ENCODE data around the gene NUTF2.

NUTF2 gene

DNA sequence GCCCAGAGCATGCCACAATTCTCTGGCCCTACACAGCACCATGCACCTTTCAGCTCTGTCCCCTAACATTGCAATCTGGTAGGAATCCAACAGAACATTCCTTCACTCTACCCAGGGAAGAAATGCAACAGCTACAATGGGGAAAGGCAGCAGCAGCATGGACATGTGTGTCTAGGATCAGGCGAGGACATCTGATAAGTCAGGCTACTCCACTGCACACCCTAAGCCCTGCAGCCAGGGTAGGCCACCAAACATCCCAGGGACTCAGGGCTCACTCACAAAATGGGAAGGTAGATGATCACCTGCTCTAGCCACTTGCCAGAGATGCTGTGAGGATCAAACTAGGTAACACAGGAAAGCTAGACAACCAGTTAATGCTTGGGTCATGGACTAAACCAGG, 45.5 kb upstream of the NUTF2 start:
- peaks cover 5% of the 10 kb centered on the region for H3K4me1 ChIP-seq (ENCODE audit: control insufficient read depth, insufficient read depth, low read length)
- H3K4me3 ChIP-seq (ENCODE audit: low read depth, low read length), result no peak overlapping the region
- ChIA-PET POLR2A (interaction anchor here (1.5 kb wide), 1 partner anchor 82 kb away, joined by 5 read pairs; the partner anchor contains the start of gene GFOD2), CTCF (interaction anchor here (0.9 to 1.2 kb wide), 3 partner anchors 13 to 128 kb away, joined by 3 to 4 read pairs (median 3); no protein-coding TSS in a partner anchor)
- peaks cover 0 to 51% of the 10 kb centered on the region in 2 experiments; a peak in 2 of 3 replicates for H3K36me3 ChIP-seq (ENCODE audit: control insufficient read depth in 2 of 2, insufficient read depth in 1 of 2, low read length in 2 of 2)
- TF ChIP-seq ZBTB6 (tag by site-specific recombination; IDR thresholded peaks at IDR 0.05) (no peak), ZNF132 (tag by site-specific recombination; IDR thresholded peaks at IDR 0.05; ENCODE audit: borderline replicate concordance) (no peak), ZNF221 (tag by site-specific recombination; IDR thresholded peaks at IDR 0.05; ENCODE audit: borderline replicate concordance) (no peak), ZNF692 (tag by site-specific recombination; IDR thresholded peaks at IDR 0.05) (no peak), ZNF2 (tag by site-specific recombination; IDR thresholded peaks at IDR 0.05) (no peak), ATF2 (tag by site-specific recombination; IDR thresholded peaks at IDR 0.05; ENCODE audit: low read depth) (no peak), SCRT1 (tag by site-specific recombination; IDR thresholded peaks at IDR 0.05; ENCODE audit: borderline replicate concordance) (no peak), ZNF362 (tag by site-specific recombination; IDR thresholded peaks at IDR 0.05) (no peak)
- no peaks in the 10 kb centered on the region for H3K9me3 ChIP-seq (ENCODE audit: control insufficient read depth, insufficient read depth, low read depth, low read length)
- H3K27ac ChIP-seq (ENCODE audit: extremely low read depth, low read depth, low read length), result no peak overlapping the region

GRCh38 chr16:67801883-67802282, 44.9 kb upstream of the NUTF2 start:
- Histone ChIP-seq H3K9me3 (ENCODE audit: control insufficient read depth, insufficient read depth, low read depth, low read length) (no peaks in the 10 kb centered on the region), H3K4me3 (ENCODE audit: low read depth, low read length) (no peak overlapping the region), H3K27ac (ENCODE audit: extremely low read depth, low read depth, low read length) (no peak overlapping the region), H3K4me1 (ENCODE audit: control insufficient read depth, insufficient read depth, low read length) (peaks cover 5% of the 10 kb centered on the region), H3K36me3 (ENCODE audit: control insufficient read depth in 2 of 2, insufficient read depth in 1 of 2, low read length in 2 of 2) (peaks cover 0 to 51% of the 10 kb centered on the region in 2 experiments; a peak in 2 of 3 replicates)
- ChIA-PET POLR2A (interaction anchor here (1.5 kb wide), 1 partner anchor 83 kb away, joined by 5 read pairs; the partner anchor contains the start of gene GFOD2), CTCF (interaction anchor here (1.1 to 1.2 kb wide), 2 partner anchors 12 to 14 kb away, joined by 3 read pairs; no protein-coding TSS in a partner anchor)
- TF ChIP-seq, protein P1, sequence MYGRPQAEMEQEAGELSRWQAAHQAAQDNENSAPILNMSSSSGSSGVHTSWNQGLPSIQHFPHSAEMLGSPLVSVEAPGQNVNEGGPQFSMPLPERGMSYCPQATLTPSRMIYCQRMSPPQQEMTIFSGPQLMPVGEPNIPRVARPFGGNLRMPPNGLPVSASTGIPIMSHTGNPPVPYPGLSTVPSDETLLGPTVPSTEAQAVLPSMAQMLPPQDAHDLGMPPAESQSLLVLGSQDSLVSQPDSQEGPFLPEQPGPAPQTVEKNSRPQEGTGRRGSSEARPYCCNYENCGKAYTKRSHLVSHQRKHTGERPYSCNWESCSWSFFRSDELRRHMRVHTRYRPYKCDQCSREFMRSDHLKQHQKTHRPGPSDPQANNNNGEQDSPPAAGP (tag by site-specific recombination; IDR thresholded peaks at IDR 0.05), result no peak
- no peak for TF ChIP-seq ZBTB21 (tag by site-specific recombination; IDR thresholded peaks at IDR 0.05)

DNA sequence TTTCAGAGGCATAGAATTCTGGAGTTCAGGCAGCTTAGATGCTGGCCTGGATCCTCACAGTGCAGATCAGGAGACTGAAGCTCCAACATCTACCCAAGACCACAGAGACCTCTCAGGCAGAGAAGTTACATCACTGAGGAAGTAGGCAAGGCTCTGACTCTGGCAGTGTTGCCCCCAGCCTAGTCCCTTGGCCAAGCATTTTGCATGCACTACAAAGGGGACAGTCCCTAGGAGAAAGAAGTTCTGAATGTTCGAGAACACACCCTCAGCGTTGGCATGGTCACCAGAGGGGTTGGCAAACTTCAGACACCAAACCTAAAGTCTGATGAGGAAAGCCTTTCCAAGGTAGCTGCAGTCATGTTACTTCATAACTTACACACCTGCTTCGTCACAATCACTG, 42.8 kb upstream of the NUTF2 start:
- no peak overlapping the region for H3K27ac ChIP-seq (ENCODE audit: extremely low read depth, low read depth, low read length)
- TF ChIP-seq, protein P2, sequence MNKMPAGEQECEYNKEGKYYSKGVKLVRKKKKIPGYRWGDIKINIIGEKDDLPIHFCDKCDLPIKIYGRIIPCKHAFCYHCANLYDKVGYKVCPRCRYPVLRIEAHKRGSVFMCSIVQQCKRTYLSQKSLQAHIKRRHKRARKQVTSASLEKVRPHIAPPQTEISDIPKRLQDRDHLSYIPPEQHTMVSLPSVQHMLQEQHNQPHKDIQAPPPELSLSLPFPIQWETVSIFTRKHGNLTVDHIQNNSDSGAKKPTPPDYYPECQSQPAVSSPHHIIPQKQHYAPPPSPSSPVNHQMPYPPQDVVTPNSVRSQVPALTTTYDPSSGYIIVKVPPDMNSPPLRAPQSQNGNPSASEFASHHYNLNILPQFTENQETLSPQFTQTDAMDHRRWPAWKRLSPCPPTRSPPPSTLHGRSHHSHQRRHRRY (tag by site-specific recombination; IDR thresholded peaks at IDR 0.05), result no peak
- TF ChIP-seq ZNF555 (tag by site-specific recombination; conservative IDR thresholded peaks at IDR 0.05) (no peak), ZNF560 (tag by site-specific recombination; IDR thresholded peaks at IDR 0.05; ENCODE audit: borderline replicate concordance) (no peak), BCL11B (tag by site-specific recombination; IDR thresholded peaks at IDR 0.05; ENCODE audit: low read depth) (no peak), ZNF623 (tag by site-specific recombination; IDR thresholded peaks at IDR 0.05) (no peak), ZNF701 (tag by site-specific recombination; IDR thresholded peaks at IDR 0.05) (no peak), ZNF747 (tag by site-specific recombination; IDR thresholded peaks at IDR 0.05) (no peak), ZNF112 (tag by site-specific recombination; IDR thresholded peaks at IDR 0.05) (no peak), PRDM4 (tag by site-specific recombination; IDR thresholded peaks at IDR 0.05) (no peak), ZNF214 (tag by site-specific recombination; IDR thresholded peaks at IDR 0.05; ENCODE audit: borderline replicate concordance) (no peak)

More for the DNA sequence above, 42.8 kb upstream of the NUTF2 start:
- ChIA-PET CTCF (interaction anchor here (0.7 to 1.6 kb wide), 3 partner anchors 8 to 283 kb away, joined by 3 to 10 read pairs (median 5); no protein-coding TSS in a partner anchor), POLR2A (interaction anchor here (0.7 kb wide), 1 partner anchor 13 kb away, joined by 3 read pairs; no protein-coding TSS in a partner anchor)
- Histone ChIP-seq H3K36me3 (ENCODE audit: control insufficient read depth in 2 of 2, insufficient read depth in 1 of 2, low read length in 2 of 2) (peaks cover 0 to 45% of the 10 kb centered on the region in 2 experiments; a peak in 2 of 3 replicates), H3K4me3 (ENCODE audit: low read depth, low read length) (no peak overlapping the region), H3K4me1 (ENCODE audit: control insufficient read depth, insufficient read depth, low read length) (peaks cover 8% of the 10 kb centered on the region), H3K9me3 (ENCODE audit: control insufficient read depth, insufficient read depth, low read depth, low read length) (no peaks in the 10 kb centered on the region)
